GM03348 (cell line): ENCODE data around the gene MALT1.
"Not testable (repeated sequence)": the region's sequence is repeated elsewhere in the genome, so short reads cannot be mapped to it uniquely, and the experiment has no call there.

Experiments
- DNase-seq: peaks from one replicate; pipeline ENCODE4 v3.0.0; 2012; ENCODE audit warnings: low spot score

Gene MALT1

DNA sequence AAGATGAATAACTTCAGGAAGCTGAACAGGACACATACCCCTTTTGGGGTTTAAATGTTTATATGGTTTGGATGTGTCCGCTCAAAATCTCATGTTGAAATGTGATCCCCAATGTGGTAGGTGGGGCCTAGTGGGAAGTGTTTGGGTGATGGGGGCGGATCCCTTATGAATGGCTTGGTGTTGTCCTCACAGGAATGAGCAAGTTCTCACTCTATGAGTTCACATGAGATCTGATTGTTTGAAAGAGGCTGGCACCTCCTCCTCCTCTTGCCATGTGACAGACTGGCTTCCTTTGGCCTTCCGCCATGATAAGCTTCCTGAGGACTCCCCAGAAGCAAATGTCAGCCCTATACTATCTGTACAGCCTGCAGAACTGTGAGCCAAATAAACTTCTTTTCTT, 104.8 kb downstream of the MALT1 start:
- DNase-seq = no peak

DNA sequence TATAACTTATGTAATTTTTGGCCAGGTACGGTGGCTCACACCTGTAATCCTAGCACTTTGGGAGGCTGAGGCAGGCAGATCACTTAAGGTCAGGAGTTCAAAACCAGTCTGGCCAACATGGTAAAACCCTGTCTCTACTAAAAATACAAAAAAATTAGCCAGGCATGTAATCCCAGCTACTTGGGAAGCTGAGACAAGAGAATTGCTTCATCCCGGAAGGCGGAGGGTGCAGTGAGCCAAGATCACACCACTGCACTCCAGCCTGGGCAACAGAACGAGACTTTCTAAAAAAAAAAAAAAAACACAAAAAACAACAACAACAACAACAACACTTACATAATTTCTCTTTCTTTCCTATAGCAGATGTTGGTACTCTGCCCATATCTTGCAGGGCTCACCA, 105.3 kb downstream of the MALT1 start:
- DNase-seq = not testable (repeated sequence)

DNA sequence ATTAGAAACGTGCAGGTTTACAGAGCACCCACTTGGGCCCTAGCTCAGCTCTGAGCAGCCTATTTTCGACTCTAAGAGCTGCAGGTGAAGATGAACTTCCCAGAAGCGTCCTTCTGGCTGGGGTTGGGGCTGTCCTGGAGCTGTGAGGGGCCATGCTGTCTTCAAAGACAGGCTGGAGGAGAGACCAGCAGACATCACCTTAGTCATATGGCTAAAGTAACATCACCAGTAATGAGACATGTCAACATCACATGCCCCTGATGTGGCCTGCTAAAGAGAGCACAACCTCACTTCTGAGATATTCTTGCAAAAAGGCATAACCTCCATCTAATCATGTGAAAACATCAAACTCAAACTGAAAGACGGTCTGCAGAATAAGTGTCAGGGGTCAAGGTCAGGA, 106.2 kb downstream of the MALT1 start:
- no peak for DNase-seq

DNA sequence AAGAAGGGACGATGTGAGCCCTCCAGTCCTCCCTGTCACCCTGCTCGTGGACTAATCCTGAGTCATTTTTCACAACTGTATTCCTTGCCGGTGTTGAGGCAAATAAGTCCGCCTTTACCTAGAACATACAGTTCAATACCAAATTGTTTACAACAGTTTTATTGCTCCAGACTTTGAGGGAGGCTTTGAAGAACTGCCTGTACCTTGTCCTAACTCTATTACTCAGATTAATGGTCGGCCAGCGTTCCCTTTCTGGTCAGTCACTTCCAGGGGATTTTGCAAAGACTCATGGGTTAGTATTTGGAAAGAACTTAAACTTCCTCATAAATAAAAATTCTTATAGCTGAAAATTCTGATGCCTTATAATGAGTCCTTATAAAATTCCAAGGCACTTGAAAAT, 108.3 kb downstream of the MALT1 start:
- no peak for DNase-seq

DNA sequence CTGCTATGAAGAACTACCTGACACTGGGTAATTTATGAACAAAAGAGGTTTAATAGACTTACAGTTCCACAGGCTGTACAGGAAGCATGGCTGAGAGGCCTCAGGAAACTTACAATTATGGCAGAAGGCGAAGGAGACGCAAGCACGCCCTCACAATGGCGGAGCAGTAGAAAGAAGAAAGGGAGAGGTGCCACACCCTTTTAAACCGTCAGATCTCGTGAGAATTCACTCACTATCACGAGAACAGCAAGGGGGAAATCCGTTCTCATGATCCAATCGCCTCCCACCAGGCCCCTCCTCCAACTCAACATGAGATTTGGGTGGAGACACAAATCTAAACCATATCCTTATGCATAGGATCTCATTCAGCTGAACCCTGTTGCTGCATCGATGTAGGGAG, 108.8 kb downstream of the MALT1 start:
- no peak for DNase-seq

- DNase-seq = peak; percentile 78
Measured at GRCh38 chr18:58781627-58782194, 110.4 kb downstream of the MALT1 start.

DNA sequence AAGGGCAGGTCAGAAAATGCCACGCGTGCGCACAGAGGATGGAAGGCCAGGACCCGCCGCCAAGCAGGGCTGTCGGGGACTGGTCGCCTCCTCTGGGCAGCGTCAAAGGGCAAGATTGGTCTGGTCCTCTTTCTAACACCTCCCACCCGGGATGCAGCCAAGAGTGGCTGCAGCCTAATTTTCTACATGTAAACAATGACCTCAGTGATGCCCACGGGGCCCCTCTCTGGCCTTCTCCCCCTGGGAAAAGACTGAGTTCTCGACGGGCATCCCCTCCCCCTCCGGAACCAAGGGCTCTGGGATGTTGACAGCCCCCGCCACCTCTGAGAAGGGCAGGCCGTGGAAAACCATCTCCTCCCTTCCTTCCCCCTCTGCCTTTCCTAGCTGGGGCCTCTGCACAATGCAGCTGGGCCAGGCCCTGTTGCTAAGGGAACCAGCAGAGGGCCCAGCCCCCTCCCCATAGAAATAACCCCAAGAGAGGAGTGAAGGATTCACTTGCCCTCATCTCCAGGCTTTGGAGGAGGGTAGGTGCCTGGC, 113.4 kb downstream of the MALT1 start:
- no peak for DNase-seq

DNA sequence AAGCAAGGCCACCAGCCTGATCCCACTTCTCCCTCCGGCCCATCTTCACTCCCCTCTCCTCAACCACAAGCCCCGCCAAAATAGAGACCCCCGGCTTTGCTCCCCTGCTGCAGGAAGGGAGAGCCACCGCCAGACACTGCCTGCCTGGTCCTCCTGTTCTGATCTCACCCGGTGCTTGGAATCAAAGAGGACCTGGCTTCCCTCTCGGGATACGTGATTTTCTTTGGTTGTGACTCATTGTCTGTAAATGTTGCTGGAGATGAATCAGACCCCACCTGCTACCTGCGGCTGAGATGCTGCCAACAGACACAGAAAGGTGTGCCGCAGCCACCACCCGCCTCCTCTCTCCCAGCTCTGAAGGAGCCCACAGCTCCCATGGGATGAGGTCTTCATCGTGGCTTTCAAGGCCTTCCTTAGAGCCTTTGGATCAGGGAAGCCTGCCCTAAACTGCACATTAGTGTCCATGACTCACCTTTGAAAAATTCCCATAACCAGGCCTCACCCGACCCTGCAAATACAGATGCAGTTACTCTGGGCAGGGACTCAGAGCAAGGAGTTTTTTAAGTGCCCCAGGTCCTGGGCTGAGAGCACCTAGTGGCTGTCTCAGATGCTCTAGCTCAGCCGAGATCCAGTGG, 114.0 kb downstream of the MALT1 start:
- peak; percentile 83 for DNase-seq

DNA sequence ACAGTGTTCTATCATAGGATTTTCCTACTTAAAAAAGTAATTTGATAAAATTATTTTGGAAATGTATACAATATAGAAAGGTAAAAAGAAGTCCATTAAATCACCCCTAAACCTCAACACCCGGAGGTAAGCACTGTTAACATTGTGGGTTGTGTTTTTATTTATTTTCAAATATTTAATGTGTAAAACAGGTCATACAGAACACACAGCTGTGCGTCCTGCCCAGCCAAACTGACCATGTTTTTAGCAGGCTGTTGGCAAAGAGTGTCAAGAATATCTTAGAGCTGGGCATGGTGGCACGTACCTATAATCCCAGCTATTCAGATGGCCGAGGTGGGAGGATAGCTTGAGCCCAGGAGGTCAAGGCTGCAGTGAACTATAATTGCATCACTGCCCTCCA, 114.6 kb downstream of the MALT1 start:
- no peak for DNase-seq

DNA sequence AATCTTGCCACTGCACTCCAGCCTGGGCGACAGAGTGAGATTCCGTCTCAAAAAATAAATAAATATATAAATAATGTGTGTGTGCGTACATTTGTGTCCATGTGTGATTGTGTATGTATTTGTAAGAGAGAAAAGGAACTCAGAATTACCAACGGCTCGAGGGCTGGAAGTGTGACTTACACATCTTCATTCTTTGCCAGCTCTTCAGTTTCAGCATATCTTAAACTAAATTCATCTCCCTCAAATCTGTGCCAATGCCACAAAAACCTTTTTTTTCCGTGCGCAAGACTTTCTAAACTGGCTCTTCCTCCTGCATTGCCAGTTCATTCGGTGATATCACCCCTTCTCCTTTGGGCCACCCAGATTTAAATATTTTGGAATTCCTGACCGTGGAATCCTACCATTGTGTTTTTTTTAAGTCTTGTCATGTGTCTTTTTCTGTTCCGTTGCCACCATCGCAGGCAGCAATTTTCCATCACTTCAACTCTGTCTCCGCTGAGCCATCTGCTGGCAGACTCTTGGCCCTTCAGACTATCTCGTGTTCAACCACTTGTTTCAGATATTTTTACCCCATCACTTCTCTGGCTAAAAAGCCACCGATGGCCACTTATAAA, 116.4 kb downstream of the MALT1 start:
- DNase-seq = no peak

DNA sequence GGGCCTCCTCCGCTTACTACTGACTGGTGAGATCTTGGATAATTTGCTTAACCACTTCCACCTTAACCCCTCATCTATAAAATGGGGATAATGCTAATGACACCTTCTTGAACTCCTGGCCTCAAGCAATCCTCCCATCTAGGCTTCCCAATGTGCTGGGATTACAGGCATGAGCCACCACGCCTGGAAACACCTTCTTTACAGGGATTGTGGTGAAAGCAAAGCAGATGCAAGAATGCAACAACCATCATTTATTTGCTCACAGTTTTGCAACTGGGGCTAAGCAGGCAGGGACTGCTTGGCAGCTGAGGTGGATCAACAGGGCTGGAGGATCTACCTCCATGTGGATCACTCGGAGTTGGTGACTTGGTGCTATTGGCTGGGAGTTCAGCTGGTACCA, 117.2 kb downstream of the MALT1 start:
- DNase-seq = no peak

DNA sequence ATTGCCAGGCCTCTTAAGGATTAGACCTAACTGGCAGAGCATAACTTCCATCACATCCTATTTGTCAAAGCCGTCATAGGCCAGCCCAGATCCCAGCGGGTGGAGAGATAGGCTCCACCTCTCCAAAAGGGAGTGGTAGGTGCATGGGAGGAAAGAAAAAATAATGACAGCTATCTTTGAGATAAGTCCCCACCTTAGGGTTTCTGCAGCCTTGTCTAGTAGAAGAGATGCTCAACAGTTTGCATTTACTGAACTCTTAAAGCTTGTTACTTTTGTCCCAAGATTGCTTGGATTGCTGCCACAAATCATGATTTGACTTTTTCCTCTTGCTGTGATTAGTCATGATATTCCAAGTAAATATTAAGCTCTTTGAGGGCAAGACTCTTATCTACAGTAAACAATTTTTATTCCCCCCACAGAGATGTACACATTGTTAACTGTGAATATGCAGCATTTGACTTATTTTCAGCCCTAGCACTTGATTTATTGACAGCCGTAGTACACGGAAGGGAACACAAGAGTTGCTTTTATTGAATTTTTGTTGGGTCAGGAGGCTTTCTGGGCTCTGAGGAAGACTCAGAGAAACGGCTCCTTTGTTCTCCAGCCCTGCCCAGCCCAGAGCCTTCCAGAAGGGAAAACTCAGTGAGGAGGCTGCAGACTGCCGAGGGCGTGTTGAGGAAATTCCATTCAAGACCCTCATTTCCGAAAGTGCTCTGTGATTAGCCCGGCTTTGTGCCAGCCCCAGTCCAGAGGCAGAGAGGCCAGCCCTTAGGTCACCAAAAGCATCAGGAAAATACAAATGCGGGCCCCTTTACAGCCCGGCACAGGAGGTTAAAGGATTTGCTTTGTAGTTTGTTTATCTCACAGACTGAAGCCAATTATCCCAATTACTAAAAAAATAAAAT, 118.0 kb downstream of the MALT1 start:
- no peak for DNase-seq

DNA sequence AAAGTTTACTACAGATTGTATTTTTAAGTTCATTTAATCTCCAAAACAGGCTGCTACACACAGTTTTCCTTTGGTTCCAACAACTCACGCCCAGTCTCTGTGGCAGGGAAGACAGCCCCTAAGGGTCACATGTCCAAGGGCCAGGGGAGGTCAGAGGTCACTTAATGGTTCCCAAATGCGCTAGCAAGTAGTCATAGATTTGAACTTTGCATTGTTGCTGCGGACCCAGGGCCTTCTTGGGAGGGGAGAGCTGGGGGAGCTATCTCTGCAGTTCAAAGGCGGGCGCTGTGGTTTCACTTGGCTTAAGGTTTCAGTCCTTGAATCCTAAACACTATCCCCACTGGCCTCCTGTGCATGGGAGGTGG, 118.6 kb downstream of the MALT1 start:
- DNase-seq = no peak

DNA sequence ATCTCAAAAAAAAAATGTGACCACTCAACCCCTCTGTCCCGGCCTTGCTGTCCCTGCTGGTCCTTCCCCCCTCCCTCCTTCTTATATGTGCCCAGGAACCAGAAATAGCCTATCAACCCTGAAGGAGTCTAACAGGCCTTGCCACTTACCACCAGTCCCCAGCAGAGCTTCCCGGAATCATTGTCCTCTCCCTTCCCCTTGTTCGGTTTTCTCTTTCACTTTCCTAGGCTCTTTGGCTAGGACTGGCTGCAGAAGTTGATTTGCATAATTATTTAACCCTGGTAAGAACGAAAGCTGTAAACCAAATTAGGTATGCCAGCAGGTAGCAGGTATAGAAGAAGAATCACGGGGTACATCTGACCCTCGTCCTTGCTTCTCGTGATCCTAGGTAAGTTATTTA, 120.8 kb downstream of the MALT1 start:
- no peak for DNase-seq

DNA sequence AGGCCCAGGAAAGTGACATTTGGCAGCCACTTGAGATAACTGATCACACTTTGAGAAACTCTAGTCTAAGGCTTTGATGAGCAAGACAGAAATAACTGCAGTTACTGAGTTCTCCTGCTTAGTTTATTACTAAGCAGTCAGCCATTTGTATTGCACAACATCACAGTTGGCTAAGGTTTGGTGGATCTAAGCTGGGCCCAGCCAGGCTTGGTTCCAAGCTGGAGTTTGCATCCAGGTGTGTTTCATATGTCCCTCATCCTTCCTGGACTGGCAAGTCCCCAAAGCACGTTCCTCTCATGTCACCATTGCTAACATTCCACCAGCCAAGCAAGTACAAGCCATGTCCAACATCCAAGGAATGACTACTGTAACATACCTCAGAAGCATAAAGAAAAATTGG, 122.1 kb downstream of the MALT1 start:
- DNase-seq = peak; percentile 85

- DNase-seq = no peak
Measured at GRCh38 chr18:58796220-58796619, 125.0 kb downstream of the MALT1 start.

GRCh38 chr18:58800582-58800981, 129.3 kb downstream of the MALT1 start:
- no peak for DNase-seq

GRCh38 chr18:58802959-58803358, 131.7 kb downstream of the MALT1 start:
- no peak for DNase-seq

- no peak for DNase-seq
Measured at GRCh38 chr18:58803978-58804377, 132.7 kb downstream of the MALT1 start.
